HFFc6 (cell line): Measurements from ENCODE around the gene GPR21. TPM values are rescaled to one million over a fixed set of nuclear protein-coding genes. Genes with fewer than 3 reads are reported as not detected.

ENCODE experiments used
- DNase-seq: peaks from one replicate; pipeline ENCODE4 v3.0.0-alpha.2; 2018
- H3K27ac Mint-ChIP-seq: 2 replicates; pipeline ENCODE4 v1.8.0; 2020; ENCODE audit warnings: mild to moderate bottlenecking, mixed read lengths
- H3K27me3 Mint-ChIP-seq: 2 replicates; pipeline ENCODE4 v1.8.0; 2021; ENCODE audit warnings: mild to moderate bottlenecking, moderate library complexity, mixed read lengths; ENCODE audit not compliant: insufficient read depth
- H3K36me3 Mint-ChIP-seq: 2 replicates; pipeline ENCODE4 v1.8.0; 2021; ENCODE audit warnings: low read depth, mixed read lengths
- H3K4me1 Mint-ChIP-seq: 2 replicates; pipeline ENCODE4 v1.8.0; 2020; ENCODE audit warnings: low read depth, mixed read lengths
- H3K4me3 Mint-ChIP-seq: 2 replicates; pipeline ENCODE4 v1.8.0; 2020; ENCODE audit warnings: mild to moderate bottlenecking, moderate library complexity, mixed read lengths
- H3K9me3 Mint-ChIP-seq: 2 replicates; pipeline ENCODE4 v1.8.0; 2020; ENCODE audit warnings: mild to moderate bottlenecking, mixed read lengths
- total RNA-seq, 6 experiments: library from RNA; stranded (reverse); fragmentation: NEBNext Ultra II Directional; extraction: Animal tissue kit (Norgen Biotek cat#: 25700); gene quantifications; 2 replicates in 1 of 6; 3 replicates in 5 of 6; pipeline ENCODE4 v1.2.3, GENCODE V29; 2021
- TF ChIP-seq, protein P1 (sequence below): fragments of 200-600 bp; sonication (generic); IDR thresholded peaks from 2 replicates; pipeline ENCODE4 v1.5.0; 2021; ENCODE audit warnings: antibody characterized with exemption, mild to moderate bottlenecking

The GPR21 gene
- total RNA-seq, 6 experiments from 2014 or later: 0.26 TPM; not detected in 5

GRCh38 chr9:123005964-123006363 lies 27.5 kb upstream of the GPR21 start:
- H3K4me3 Mint-ChIP-seq: no peak overlapping the region
- TF ChIP-seq, protein P1, sequence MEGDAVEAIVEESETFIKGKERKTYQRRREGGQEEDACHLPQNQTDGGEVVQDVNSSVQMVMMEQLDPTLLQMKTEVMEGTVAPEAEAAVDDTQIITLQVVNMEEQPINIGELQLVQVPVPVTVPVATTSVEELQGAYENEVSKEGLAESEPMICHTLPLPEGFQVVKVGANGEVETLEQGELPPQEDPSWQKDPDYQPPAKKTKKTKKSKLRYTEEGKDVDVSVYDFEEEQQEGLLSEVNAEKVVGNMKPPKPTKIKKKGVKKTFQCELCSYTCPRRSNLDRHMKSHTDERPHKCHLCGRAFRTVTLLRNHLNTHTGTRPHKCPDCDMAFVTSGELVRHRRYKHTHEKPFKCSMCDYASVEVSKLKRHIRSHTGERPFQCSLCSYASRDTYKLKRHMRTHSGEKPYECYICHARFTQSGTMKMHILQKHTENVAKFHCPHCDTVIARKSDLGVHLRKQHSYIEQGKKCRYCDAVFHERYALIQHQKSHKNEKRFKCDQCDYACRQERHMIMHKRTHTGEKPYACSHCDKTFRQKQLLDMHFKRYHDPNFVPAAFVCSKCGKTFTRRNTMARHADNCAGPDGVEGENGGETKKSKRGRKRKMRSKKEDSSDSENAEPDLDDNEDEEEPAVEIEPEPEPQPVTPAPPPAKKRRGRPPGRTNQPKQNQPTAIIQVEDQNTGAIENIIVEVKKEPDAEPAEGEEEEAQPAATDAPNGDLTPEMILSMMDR: no peak

GRCh38 chr9:123007269-123007668 lies 26.2 kb upstream of the GPR21 start:
- Mint-ChIP-seq H3K4me3 (no peak overlapping the region), H3K36me3 (peaks cover 4% of the 10 kb centered on the region; the same call in 1 of the 2 replicates), H3K9me3 (no peaks in the 10 kb centered on the region)

More at GRCh38 chr9:123005964-123006363, 27.5 kb upstream of the GPR21 start:
- no peak overlapping the region for H3K27ac Mint-ChIP-seq
- no peak for DNase-seq
- H3K9me3 Mint-ChIP-seq: no peaks in the 10 kb centered on the region
- peaks cover 4% of the 10 kb centered on the region; the same call in 1 of the 2 replicates for H3K36me3 Mint-ChIP-seq
- peaks cover 22% of the 10 kb centered on the region for H3K4me1 Mint-ChIP-seq
- no peaks in the 10 kb centered on the region for H3K27me3 Mint-ChIP-seq

DNA sequence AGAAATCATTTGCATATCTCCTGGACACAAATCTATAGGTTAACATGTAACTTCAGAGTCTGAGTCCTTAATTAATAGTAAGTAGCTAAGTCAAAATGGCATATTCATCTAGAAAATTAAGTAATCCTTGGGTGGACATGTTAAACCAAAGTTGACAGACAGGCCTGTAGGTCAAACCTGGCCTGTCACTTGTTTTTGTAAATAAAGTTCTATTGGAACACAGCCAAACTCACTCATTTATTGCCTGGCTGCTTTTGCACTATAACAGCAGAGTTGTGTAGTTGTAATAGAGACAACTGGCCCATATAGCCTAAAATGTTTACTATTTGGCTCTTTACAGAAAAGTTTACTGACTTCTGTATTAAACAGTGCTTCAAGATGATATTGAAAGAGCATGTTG lies 24.6 kb upstream of the GPR21 start:
- Mint-ChIP-seq H3K9me3 (no peaks in the 10 kb centered on the region), H3K27ac (no peak overlapping the region), H3K36me3 (peaks cover 9% of the 10 kb centered on the region), H3K27me3 (no peaks in the 10 kb centered on the region), H3K4me1 (peaks cover 9% of the 10 kb centered on the region), H3K4me3 (no peak overlapping the region)
- DNase-seq: no peak
- TF ChIP-seq, protein P1: no peak

More at GRCh38 chr9:123007269-123007668, 26.2 kb upstream of the GPR21 start:
- Mint-ChIP-seq H3K27ac (no peak overlapping the region), H3K27me3 (no peaks in the 10 kb centered on the region), H3K4me1 (peaks cover 22% of the 10 kb centered on the region)
- TF ChIP-seq, protein P1: no peak
- DNase-seq: no peak

DNA sequence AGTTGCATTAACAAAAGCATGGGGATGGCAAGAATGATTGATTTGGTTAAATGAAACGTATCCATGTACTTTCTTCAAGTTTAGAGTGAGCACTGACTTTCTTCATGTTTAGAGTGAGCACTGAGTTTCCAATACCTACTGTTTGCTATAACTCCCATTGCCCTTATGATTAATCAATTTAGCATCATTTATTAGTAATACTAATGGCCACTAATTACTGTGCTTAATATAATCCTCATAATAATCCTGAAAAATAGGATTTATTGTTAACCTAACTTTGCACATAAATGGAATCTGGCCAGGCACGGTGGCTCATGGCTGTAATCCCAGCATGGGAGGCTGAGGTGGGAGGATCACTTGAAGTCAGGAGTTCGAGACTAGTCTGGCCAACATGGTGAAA lies 22.1 kb upstream of the GPR21 start:
- no peak overlapping the region for H3K27ac Mint-ChIP-seq
- H3K9me3 Mint-ChIP-seq: no peaks in the 10 kb centered on the region

GRCh38 chr9:123011878-123012528 lies 21.5 kb upstream of the GPR21 start:
- 0 out of 2 replicates have a peak, but pooled peaks cover 5% of the 10 kb centered on the region for H3K4me1 Mint-ChIP-seq
- H3K27ac Mint-ChIP-seq: no peak overlapping the region
- DNase-seq: no peak
- H3K9me3 Mint-ChIP-seq: no peaks in the 10 kb centered on the region
- TF ChIP-seq, protein P1: no peak
- no peaks in the 10 kb centered on the region for H3K27me3 Mint-ChIP-seq
- H3K4me3 Mint-ChIP-seq: no peak overlapping the region
- H3K36me3 Mint-ChIP-seq: peaks cover 24% of the 10 kb centered on the region

More for the DNA sequence above, 22.1 kb upstream of the GPR21 start:
- H3K4me1 Mint-ChIP-seq: 0 out of 2 replicates have a peak, but pooled peaks cover 5% of the 10 kb centered on the region
- H3K36me3 Mint-ChIP-seq: peaks cover 24% of the 10 kb centered on the region
- no peaks in the 10 kb centered on the region for H3K27me3 Mint-ChIP-seq
- H3K4me3 Mint-ChIP-seq: no peak overlapping the region
- no peak for DNase-seq
- TF ChIP-seq, protein P1: no peak
